ENCODE measurements around the gene CD46.

- TF ChIP-seq CTCF (conservative IDR thresholded peaks at IDR 0.05) (no peak), EZH2 (IDR thresholded peaks at IDR 0.05; ENCODE audit: low read depth) (no peak)
These were observed 63.6 kb downstream of the CD46 start for GRCh38 chr1:207815466-207815865.
